Superior temporal gyrus (tissue), 1 donor: ENCODE data around the gene PRKAG2.
"Not testable (repeated sequence)": the region's sequence is repeated elsewhere in the genome, so short reads cannot be mapped to it uniquely, and the experiment has no call there.

Experiments used
- DNase-seq: peaks from one replicate; pipeline ENCODE4 v3.0.0-alpha.2; 2016; ENCODE audit errors: extremely low spot score

Gene PRKAG2

DNA sequence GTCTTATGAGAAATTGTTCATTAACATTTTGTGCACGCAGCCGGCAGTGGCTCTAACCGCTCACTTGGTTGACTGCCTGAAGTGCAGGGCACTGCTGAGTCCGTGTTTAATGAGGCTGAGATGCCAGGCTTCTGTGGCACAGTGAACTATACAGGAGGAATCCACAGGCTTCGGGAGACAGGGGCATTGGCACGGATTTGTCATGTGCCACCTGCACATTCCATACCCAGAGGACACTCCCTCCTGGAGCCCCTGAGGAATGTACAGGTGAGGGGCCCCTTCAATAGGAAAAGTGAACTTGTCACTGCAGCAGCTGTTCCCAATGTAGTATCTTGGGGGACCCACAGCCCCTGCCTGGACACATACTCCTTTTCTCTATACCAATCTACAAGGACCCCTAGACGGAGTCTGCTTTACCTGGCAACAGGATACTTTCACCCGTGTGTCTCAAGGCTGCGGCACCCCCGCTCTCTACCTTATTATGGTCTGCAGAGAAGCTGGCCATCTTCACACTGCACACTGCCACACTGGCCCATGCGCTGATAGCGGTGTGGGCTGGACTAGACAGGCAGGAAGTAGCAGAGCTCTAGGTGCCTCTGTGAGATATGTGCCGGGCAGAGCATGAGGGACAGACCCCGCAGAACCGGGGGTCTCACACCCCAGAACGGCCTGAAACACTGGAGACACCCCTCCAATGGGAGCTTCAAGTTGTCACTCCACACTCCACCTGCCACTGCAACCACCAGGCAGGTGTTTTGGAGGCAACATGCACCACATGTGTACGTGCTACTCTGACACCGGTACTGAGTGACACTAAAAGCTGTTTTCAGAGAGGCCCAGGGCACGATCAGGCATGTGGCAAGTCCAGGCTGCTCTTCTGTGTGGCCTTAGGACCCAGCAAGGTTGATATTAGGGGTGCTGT lies 285.8 kb downstream of the PRKAG2 start:
- no peak for DNase-seq

DNA sequence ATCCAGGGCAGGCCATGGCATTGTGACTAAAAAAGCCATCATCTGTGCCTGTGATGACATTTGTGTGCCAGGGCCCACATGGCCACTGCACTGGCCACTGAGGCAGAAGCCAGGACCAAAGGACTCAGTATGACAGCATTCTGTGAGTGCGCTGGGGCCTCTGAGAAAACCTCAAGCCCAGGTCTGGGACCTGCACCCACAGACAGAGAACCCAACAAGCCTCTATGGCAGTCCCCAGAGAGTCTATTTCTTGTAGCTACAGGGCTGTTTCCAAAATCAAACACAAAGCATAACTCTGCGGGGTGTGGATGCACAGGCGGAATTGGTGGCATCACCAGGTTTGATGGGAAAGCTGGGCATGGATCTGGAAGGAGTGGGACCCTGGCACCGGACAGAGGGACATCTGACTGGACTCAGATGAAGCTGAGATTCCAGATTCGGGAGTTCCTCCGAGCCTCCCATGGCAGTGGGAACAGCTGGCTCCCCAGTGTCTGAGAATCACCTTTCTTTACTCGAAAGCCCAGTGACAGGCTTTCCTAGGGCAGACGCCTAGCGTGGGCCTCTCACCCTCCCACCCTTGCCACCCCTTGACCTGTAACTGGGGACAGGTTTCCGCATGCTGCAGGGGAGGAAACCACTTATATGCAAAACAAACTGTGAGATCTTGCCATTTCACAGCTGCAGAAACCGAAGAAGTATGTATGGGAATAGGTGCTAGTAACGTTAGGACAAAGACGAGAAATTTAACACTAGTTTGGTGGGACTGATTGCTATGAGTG lies 286.7 kb downstream of the PRKAG2 start:
- no peak for DNase-seq

DNA sequence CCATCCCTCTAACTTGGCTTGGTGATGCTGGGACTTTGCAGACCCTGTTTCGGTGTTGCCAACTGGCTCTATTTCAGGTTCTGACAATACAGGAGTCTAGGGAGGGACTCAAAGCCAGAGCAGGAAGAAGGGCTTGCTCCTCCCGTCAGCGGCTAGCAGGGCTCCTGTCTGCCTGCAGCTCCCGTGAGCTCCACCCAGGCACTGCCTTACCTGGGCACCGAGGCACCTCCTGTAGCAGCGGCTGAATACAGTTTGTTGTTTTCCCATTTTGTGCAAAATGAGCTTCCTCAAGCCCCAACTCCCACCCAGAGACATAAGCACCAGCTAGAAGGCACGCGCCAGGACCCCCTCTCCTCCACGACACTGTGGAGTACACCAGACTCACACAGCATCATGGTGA lies 287.9 kb downstream of the PRKAG2 start:
- DNase-seq: no peak

DNA sequence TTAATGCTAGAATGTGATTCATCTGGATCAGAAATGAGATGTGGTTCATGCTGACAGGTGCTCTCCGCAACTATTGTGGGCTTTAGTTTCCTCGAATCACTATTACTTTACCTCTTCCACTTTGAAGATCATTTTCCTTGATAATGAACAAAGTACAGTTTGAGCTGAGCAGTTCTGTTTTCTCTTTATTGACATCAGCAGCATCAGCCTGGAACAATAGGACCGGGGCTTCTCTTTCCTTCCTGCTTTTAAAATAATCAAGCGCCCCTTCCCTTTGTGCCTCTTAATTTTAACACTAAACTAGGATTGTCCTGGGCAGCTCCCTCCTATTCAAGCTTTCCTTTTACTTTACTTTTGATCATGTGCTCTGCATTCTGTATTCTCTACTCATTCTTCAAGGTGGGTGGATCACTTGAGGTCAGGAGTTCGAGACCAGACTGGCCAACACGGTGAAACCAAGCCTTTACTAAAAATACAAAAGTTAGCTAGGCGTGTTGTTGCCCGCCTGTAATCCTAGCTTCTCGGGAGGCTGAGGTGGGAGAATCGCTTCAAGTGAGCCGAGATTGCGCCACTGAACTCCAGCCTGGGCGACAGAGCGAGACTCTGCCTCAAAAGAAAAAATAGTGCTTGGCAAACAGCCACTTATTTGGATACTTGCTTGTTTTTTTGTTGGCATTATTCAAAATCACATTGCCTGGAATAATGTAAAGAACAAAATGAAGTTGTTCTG lies 290.2 kb downstream of the PRKAG2 start:
- DNase-seq: no peak

DNA sequence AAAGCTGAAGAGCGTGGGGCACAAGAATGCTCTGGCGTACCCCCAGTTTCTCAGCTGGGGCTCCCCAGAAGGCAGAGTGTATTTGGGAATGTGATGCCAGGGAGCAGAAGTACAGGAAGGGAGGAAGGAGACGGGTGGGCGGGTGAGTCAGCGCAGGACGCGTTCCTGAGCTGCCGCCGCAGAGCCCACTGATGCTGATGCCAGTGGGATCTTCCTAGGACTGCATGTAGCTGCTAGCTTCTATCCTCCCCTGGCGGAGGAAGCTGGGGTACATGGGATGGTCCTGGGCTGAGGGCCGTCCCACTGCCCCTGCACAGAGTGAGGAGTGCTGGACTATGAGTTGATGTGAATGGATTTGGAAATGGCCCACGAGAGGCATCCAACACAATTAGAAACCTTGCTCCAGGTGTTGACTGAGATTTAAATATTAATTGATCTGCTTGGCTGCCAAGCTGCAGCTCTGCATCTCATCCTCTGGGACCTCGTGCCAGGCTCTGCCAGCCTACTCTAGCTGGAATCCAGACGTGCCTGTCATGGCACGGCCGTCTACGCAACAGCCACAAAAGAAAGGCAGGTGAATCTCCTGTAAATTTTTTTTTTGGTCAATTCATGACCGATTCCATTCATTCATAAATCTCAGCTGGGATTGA lies 291.0 kb downstream of the PRKAG2 start:
- no peak for DNase-seq

DNA sequence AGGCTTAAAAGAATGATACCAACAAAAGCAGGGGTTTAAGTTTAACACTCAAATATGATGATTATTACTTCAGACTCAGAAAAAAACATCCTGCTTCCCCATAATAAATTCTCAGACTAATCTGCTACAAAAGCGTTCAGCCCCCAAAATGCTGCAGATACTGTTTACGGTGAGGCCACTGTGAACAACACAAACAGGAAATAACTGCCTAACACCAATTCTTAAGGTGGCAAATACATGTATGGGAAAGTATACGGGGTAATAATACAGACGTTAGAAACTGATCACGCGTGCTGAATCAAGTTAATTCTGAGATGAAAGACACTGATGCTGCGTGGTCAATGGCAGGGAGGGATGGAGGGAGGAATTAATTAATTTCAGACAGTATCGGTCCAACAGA lies 295.2 kb downstream of the PRKAG2 start:
- no peak for DNase-seq

DNA sequence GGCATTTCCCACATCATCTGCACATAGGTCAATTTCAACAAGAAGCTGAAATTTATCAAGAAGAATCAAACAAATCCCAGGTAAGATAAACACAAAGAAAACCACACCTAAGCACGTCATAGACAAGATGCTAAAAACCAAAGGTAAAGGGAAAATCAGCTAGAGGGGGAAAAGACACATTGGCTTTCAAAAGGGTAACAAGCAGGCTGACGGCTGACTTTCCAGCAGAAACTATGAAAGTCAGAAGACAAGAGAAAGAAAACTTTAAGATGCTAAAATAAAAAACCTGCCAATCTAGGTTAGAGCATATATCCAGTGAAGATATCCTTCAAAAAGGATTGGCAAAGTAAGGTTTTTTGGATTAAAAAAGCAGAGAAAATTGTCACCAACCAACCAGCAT lies 297.3 kb downstream of the PRKAG2 start:
- DNase-seq: no peak

DNA sequence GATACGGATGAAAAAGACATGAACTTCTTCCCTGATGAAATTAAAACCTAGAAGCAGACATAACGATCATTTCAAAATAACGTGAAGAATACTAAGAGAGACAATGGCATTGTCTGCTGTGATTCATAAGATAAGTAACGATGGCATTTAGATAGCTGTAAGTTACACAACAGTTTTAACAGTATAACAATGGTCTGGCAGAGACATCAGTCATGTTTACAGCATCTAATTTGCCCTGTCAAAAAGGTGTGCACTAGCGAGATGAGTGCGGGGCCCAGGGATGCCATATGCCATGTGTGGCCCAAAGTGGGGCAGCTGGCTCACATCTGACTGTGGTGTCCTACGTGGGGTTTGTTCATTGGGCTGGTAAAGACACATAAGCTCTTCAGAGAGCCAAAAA lies 301.5 kb downstream of the PRKAG2 start:
- no peak for DNase-seq

DNA sequence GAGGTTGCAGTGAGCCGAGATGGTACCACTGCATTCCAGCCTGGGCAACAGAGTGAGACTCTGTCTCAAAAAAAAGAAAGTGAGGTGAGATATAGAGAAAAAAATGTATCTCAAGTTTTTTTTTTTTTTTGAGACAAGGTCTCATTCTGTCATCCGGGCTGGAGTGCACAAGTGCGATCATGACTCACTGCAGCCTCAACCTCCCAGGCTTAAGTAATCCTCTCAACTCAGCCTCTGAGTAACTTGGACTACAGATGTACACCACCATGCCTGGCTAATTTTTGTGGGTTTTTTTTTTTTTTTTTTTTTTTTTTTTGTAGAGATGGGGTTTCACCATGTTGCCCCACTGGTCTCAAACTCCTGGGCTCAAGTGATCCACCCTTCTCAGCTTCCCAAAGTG lies 303.9 kb downstream of the PRKAG2 start:
- DNase-seq: not testable (repeated sequence)

DNA sequence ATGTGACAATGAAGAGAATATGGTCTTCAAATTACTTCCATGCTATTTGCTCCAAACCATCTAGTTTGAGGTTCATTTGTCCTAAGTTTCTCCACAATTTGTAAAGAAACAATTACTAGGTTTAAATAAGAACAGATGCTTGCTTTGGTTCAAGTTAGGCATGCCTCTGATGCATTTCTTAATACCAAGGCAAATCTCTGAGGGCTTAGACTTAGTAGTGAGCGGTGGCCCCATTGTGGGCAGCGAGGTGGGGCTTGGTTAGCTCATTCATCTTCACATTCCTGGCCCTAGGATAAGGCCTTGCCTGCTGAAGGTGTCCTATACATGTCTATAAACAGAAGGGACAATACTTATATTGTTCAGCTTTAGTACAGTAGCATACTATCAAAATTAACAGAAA lies 304.8 kb downstream of the PRKAG2 start:
- DNase-seq: no peak

DNA sequence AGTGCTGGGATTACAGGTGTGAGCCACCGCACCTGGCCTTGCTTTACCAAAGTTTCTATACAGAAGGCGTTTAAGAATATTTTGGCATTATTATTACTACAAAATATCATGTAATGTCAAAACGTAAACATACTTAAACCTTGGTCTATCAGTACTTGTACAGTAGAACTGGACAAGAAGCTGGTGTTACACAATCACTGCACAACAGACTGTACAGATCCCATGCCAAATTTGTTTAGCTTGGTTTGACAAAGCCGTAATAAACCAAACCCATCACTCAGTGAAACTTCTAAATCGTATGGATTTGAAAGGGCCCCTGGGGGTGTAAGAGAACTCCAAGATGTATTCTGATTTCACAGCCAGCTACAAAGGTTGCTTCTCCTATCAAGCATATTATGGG lies 305.4 kb downstream of the PRKAG2 start:
- no peak for DNase-seq

DNA sequence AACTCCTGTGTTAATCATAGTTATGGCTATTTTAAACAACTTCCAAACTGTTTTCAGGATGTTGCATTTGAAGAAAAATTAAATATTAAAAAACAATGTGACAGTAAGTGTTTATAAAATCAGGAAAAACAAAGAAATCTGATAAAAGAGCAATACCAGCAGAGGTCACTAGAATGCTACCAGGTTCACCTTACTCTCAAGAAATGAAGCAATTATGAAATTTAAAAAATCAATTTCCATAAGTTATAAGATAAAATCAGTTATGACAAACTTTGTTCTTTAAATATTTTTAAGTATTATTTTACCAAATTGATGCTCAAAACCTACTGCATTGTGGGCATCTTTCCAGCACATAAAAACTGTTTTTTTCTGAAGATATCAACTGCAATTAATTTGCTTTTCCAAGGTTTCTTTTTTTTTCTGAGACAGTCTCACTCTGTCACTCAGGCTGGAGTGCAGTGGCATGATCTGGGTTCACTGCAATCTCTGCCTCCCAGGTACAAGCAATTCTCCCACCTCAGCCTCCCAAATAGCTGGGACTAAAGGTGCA lies 306.5 kb downstream of the PRKAG2 start:
- no peak for DNase-seq

DNA sequence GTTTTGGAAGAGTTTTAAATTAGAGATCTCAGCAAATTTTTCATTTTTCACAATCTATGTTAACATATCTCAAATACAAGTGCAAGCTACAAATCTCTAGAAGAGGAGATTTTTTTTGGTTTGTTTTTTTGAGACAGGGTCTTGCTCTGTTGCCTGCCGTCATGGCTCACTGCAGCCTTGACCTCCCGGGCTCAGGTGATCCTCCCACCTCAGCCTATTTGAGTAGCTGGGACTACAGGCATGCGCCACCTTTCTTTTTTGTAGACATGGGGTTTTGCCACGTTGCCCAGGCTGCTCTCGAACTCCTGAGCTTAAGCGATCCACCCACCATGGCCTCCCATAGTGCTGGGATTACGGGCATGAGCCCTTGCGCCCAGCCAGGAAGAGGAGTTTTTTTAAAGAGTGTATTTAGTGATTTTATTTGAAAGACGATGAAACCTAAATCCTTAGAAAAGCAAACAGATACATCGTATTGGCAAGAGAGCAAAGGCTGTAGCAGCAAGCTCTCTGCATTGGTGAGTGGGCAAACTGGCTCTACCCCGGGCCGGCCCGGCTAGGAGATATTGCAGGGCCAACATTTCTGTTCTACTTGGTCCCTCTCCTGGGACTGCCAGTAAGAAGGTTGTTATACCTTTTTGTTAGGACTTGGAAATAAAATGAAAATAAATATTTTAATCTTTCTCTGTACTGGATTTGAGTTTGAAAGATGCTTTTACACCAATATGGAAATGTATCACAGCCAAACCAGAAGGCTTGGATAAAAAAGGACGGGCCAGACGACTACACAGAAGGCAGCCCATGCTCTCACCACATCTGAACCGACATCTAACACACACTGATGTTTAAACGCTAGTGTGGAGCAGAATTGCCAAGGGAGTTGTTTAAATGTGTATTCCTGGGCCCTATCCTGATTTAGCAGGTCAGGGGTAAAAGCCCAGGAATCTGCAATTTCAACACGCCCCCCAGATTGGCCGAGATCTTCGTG lies 307.7 kb downstream of the PRKAG2 start:
- DNase-seq: no peak

DNA sequence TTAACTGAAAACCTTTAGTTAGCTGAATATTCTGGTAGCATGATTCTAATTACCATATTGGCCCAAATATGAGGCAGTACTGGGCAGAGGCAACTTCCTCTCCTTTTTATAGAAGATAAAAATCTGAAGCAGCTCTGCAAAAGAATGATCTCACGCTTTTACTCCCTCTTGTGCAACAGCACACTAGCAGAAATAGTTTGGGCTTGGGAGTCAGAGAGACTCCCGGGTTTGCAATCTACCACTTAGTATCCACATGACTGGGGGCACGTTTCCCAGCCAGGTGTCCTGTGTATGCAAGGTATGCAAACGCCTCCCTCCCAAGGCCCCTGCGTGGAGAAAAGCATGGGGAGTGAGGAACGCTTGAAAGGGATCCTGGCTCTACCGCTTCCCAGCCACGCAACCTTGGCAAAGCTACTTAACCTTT lies 310.0 kb downstream of the PRKAG2 start:
- peak; percentile 42 for DNase-seq

DNA sequence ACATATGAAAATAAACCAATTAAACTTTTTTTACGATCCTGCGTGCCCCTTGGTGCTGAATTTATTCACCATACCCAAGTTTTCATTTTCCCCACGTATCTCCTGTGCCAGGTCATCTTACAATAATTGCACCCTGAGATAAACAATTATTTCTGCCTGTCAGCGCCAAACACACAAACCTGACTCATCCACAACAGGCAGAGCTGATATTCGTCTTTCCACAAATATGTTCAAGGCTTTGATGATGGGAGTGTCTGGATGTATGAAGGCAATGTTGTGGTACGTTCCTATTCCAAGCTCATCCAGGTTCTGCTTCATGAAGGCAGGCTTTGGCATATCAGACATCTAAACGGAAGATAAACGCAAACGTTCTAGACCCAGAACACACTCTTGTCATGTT lies 311.4 kb downstream of the PRKAG2 start:
- no peak for DNase-seq

DNA sequence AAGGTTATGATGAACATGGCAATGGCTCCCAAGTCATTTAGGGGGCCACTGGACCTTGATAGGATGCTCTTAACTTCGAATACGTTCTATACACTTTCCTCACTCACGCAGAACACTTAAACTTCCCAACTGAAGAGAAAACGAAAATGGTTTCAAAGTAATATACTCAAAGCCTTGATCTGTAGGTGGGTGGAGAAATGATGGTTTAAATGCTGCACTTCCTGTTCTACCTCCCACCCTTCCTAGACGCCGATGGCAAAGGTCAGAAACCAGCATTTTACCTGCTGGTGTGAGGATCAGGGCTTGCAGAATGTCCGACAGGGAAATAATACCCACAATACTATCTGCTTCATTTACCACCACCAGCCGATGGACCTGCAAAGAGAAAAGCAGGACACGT lies 316.7 kb downstream of the PRKAG2 start:
- no peak for DNase-seq

DNA sequence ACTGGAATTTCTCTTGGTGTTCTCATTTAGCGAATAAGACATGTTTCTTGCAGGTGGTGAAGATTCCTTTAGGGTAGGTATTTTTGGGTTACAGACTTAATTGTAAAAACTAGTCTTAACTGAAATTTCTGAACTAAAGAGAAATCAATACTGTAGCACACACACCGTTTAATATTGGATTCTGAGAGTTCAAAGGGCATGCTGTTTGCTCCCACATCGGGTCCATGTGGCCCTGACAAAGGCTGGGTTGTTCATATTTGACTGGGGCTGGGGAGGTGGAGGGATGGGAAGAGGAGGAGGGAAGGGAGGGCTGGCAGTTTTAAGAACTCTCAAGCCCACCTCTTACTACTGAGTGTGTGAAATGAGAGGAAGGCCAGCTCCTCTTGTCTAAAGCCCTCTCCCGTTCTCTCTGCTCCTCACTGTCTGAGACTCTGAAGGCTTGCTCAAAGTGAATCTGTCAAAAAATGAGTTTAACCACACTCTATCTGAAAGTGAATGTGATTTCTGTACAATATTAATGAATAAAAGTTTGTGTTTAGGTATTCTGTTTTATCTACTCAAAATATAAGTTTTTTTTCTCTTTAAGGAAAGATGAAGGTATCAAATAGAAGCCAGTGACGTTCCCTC lies 317.2 kb downstream of the PRKAG2 start:
- no peak for DNase-seq

DNA sequence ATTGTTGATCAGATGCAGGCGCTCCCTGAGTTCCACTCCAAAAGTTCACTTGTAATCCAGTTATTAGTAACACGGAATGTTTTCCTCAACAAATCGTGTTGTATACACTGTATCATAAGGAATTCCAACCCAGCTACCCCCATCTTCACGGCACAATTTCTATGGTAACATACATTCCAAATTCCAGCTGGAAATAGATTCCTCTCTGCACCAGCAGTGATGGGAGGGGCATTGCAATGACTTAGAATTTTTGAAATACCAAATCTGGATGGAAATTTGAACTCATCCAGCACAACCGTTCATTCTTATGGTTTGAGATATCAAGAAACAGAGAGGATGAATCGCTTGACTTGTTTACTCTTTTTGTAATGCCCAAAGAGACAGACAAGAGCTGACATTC lies 318.3 kb downstream of the PRKAG2 start:
- no peak for DNase-seq

DNA sequence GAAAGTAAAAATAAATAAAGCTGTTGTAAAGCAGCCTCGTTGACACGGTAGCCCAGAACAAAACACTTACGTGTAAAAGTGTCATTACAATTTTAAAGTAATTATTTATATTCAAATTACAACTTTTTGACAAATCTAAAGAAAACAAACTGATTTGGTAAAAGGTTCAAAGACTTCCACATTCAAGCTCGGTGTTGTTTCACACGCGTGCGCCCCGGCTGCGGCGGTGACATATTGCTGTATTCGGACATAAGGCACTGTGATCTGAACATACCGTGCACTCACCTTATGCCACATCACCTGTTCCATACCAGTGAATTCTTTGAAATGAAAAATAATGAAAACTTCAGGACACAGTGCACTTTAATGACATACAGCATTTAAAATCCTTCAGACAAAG lies 320.3 kb downstream of the PRKAG2 start:
- no peak for DNase-seq

DNA sequence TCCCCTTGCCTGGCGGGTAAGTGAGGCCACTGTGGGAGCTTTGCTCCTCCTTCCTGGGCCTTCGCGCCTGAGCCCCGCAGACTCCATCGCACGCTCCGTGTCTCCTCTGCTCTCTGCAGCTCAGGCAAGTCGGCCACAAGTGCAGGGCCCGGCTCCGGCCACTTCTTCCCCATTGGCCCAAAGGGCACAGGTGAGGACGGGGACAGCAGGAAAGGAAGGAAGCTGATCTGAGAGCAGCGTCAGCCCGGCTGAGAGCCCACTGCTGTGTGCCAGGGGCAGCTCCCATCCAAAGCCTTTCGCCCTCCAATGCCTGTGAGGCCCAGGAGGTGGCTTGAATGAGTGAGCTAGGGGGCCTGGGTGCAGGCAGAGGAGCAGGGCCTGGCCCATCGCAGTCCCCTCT lies 323.6 kb downstream of the PRKAG2 start:
- no peak for DNase-seq
